HPDE6-E6E7 (cell line): ENCODE data around the gene GULP1.
"Not testable (repeated sequence)": the region's sequence is repeated elsewhere in the genome, so short reads cannot be mapped to it uniquely, and the experiment has no call there.

Experiments
- DNase-seq: peaks from one replicate; pipeline ENCODE4 v3.0.0; 2011; ENCODE audit warnings: missing footprints; ENCODE audit errors: extremely low spot score

Gene GULP1, protein sequence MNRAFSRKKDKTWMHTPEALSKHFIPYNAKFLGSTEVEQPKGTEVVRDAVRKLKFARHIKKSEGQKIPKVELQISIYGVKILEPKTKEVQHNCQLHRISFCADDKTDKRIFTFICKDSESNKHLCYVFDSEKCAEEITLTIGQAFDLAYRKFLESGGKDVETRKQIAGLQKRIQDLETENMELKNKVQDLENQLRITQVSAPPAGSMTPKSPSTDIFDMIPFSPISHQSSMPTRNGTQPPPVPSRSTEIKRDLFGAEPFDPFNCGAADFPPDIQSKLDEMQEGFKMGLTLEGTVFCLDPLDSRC

DNA sequence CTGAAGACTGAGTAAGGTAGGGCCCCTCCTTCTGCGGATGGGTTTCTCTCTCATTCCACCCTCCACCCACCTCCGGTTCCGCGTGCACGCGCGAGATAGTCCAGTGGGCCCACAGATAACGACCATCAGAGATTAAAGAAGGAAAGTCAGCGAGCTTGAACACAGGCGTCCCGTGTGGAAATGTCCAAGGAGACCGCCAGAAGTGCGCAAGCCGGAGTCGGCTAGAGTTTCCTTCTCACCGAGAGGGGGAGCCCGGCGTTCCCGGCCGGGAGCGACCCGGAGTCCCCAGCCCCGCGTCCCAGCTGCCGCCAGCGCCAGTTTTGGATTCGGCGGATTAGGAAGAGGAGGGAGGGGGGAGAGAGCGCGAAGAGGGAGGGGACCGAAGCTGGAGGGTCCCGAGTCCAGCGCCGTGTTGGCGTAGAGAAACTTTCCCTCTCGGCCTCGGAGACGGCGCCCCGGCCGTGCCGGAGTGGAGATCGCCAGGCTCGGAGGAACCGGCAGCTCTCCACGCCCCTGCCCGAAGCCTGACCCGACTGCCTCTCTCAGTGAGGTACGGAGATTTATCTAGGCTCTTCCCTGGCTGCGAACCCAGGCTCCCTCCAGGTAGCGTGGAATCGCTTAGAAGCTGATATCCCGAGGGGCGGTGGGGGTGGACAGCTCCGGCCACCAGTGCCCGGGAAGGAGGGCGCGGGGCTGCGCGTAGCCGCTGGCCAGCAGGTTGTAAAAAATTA lies at the start of gene GULP1:
GULP1 (plus strand) TSS at position 258 of the 731 bp plus-strand sequence. CDS start 185,829 bp downstream, outside the sequence.
- DNase-seq: peak; percentile 63

DNA sequence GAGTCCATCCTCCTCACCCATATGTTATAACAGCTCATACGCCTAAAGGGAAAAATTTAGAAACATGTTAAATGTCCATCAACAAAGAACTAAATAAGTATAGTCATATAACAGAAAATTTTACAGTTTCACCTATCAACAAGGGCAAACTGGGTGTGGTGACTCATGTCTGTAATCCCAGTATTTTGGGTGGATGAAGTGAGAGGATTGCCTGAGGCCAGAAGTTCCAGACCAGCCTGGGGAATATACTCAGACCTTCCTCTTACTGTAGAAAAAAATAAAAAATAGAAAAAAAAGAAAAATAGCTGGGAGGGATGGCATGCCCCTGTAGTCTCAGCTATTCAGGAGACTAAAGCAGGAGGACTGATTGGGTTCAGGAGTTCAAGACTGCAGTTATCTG lies 48.3 kb upstream of the GULP1 start:
- no peak for DNase-seq

DNA sequence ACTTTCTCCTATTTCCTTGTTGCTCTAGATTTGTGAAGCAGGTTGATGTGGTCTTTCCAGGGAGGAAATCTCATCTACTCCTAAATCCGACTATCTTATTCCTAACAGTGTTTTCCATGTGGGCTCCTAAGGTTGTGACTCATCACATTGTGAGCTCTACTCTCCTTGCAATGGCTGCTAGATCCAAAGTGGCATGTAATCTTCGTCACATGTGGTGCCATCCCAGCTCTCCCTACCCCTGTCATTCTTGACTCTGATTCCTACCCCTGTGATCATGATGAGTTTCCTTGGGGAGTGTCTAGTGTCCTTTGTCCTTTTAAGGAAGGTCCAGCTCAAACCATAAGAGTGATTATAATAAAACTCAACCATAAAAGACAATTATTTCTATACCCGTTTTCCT lies 47.3 kb upstream of the GULP1 start:
- no peak for DNase-seq

DNA sequence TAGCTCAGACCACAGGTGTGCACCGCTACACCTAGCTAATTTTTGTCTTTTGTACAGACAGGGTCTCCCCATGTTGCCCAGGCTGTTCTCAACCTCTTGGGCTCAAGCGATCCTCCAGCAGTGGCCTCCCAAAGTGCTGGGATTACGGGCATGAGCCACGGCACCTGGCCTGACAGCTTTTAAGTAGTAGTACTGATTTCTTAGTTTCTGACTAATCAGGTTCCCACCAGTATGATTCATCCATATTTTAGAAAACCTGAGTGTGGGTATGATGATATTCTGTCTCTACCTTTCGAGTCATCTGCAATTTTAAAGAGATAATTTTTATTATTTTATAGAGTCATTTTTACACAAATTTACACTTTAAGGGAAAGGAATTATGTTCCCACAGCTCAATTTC lies 46.4 kb upstream of the GULP1 start:
- DNase-seq: peak; percentile 12

DNA sequence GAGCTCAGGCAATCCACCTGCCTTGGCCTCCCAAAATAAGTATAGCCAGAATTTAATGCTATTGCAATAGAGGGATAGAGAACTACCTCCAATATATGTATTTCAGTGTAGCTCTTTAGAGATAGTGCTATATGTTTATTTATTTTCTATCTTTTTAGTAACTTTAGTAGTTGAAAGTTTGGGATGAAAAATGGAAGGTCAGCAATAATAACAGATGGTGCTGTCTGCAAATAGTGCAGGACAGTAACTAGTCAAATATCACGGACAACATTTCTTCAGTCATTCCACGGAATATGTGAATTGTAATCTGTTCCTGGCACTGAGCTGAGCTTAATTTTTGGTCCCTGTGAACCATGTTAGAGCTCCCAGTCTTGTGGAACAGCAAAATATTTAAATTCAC lies 43.2 kb upstream of the GULP1 start:
- DNase-seq: no peak

DNA sequence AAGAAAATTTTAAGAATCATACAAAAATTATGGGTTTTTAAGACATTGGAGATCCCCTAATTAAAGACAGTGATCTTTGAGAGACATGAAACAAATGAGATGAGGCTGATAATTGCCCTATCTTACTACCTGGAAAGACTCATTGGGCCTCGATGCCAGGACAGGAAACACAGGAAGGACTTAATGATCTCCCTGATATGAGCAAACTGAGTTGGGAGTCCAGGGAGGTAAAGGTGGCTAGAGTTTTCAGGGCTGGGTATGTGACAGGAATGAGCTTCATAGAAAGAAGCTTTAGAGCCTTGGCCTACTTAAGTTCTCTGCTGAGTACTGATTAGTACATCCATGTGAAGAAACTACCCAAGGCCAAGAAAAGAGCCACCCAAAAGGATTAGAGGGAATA lies 40.6 kb upstream of the GULP1 start:
- no peak for DNase-seq

DNA sequence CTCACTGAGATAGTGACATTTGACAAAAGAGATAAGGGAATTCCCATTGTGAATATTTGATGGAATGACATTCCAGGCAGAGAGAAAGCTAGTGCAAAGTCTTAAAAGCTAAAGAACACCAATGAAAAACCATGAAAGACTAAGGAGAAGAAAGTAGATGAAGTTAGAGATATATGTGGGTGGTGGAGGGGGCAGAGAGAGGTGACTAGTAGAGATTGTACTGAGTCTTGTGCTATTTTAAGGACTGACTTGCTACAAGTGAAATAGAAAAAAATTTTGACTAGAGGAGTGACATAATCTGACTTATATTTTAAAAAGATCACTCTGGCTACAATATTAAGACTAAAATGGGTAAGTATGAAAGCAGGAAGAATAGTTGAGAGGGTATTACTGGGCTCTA lies 35.3 kb upstream of the GULP1 start:
- DNase-seq: no peak

DNA sequence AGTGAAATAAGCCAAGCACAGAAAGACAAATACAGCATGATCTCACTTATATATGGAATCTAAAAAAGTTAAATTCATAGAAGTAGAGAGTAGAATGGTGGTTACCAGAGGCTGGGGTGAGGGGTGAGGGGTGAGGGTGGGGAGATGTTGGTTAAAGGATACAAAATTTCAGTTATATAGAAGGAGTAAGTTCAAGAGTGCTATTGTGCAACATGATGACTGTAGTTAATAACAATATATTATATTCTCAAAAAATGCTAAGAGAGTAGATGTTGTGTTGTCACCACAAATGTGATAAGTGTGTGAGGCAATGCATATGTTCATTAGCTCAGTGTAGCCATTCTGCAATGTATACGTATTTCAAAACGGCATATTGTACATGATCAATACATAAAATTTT lies 26.4 kb upstream of the GULP1 start:
- no peak for DNase-seq

DNA sequence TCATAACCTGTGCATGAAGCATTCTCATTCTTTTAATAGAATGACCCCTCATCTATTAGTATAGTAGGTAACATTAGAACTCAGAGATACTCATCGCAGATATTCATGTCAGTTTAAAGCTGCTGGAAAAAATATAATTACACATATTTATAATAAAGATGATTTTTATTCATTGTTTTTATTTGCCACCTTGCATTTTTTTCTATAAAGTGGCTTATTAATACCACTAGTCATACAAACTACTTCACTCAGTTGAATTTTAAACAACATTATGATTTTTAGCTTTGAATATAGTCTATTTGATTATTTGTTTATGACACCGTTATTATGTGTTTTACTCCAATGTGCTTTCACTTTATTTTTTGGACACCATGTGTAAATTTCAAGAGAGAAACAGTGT lies 23.9 kb upstream of the GULP1 start:
- DNase-seq: no peak

DNA sequence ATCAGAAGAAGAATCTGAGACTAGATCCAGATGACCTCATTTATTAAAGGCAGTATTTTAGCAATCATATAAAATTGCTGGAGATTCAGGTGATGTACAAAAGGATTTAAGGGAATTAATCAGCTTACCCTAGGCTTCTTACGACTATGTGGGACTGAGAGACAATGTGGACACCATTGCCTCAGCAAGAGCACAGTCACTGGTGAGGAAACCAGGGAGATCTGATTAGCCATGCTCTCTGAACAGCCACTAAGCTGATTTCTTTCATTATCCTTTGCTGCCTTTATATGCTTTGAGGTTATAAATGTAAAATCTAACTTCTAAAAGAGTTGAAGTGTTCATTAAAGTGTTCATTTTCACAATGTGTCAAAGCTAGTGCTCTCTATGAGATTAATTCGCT lies 22.7 kb upstream of the GULP1 start:
- no peak for DNase-seq

DNA sequence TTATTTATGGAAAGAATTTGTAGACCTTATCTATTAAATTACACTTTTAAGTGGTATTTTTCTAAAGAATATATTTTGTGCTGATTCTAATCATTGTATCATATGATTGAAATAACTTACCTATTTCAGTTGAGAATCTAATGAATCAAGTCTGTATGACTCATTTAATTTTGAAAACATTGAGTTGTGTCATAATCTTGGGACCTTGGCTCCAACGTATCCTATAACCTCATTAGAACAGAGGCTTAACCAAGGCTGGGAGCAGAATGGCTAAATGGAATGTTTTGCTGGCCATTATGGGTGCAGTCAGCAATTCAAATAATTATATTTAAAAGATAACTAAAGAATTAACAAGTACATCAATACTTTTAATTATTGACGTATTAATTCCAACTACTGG lies 19.6 kb upstream of the GULP1 start:
- DNase-seq: no peak

DNA sequence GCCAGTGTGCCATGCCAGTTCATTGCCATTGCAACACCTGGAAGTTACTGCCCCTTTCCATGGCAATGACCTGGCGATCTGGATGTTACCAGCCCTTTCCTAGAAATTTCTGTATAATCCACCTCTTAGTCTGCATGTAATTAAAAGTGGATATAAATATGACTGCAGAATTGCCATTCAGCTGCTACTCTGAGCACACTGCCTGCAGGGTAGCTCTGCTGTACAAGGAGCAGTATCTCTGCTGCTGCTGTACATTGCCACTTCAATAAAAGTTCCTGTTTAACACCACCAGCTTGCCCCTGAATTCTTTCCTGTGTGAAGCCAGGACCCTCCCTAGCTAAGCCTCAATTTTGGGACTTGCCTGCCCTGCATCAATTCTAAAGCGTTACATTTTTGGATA lies 17.4 kb upstream of the GULP1 start:
- DNase-seq: no peak

DNA sequence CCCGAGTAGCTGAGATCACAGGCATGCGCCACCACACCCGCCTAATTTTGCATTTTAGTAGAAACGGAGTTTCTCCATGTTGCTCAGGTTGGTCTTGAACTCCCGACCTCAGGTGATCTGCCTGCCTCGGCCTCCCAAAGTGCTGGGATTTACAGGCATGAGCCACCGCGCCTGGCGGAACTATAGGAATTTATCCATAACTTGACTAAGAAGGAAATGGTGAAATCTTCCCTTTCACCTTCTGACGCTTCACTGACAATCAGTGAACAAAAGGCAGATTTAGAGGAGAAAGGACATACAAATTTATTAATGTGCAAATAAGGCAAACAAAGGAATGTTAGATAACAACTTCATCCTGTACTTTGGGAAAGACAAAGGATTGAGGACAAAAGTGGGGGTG lies 15.4 kb upstream of the GULP1 start:
- no peak for DNase-seq

DNA sequence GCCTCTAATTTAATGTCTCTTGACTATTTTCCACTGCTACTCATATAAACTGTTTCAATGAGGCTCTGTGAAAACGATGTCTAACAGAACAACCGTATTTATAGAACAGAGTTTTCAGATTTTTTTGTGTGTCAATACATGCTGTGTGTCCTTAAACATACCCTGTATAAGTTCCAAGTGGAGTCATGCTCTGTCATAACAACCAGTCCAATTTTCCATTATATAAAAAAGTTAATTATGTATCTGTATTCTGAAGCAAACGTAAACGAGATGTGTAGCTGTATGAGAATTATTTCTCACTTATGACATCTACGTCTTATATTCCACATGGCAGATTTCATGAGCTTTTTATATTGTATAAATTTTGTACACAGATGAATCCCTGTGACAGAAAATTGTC lies 13.9 kb upstream of the GULP1 start:
- no peak for DNase-seq

DNA sequence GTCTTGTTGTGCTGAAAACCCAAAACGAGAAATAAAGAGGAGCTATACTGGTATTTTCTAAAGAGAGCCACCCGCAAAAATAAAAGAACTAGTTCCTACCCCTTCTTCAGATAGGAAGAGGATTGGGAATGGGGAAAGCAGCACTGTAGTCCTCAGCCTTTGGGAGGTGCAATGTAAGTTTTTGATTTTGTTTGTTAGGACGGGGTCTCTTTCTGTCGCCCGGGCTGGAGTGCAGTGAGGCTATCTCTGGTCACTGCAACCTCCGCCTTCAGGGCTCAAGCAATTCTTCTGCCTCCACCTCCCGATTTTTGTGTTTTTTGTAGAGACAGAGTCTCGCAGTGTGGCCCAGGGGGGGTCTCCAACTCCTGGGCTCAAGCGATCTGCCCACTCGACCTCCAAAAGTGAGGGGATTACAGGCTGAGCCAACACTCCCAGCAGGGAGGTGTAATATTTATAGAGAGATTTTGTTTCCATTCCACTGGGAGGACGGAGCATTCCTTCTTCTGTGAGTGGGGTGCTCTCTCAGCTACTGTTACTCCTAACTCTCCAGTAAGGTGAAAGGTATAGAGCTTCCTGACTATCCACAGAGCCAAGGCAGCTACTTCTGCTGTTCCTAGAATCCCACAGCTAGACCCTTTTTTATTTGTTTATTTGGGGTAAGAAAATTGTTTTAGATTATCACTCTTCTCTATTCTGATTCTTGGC lies 13.1 kb upstream of the GULP1 start:
- no peak for DNase-seq

DNA sequence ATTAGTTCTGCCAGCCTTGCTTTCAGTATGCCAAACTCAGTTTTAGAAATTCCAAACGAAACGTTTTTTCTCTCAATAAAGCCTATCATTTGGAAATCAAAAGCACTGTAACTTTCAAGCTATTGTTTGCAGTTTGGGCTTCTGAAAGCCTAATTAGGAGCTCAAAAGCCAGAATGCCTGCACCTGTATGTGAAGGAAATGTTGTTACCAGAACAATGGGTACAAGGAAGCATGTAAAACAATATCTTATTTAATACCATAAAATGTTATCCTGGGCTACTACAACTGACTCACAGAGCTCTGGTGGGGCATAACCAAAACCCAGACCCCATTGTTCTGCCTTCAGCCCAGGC lies 12.6 kb upstream of the GULP1 start:
- no peak for DNase-seq

DNA sequence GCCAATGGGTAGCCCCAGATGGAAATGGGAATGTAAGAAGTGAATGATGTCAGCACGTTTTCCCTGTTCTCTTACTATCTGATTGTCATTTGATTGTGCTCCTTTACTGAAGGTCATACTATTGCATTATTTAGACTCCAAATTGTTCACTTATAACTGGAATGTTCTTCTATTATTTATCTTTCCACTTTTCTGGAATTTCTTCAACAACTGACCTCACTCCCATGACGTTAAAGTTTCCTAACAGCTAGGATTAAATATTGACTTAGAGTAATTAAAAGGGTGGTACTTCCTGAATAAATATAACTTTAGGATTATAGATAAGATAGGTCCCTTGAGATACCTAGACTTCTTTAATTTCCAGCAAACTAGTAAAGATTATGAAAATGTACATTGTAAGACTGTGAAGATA lies 10.9 kb upstream of the GULP1 start:
- DNase-seq: no peak

DNA sequence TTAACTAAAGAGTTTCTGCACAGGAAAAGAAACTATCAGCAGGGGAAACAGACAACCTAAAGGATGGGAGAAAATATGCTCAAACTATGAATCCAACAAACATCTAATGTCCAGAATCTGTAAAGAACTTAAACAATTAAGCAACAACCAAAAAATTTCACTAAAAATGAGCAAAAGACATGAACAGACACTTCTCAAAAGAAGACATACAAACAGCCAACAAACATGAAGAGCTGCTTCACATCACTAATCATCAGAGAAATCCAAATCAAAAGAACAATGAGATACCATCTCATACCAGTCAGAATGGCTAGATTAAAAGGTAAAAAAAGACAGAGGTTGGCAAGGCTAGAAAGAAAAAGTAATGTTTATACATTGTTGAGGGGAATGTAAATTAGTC lies 8.8 kb upstream of the GULP1 start:
- no peak for DNase-seq

DNA sequence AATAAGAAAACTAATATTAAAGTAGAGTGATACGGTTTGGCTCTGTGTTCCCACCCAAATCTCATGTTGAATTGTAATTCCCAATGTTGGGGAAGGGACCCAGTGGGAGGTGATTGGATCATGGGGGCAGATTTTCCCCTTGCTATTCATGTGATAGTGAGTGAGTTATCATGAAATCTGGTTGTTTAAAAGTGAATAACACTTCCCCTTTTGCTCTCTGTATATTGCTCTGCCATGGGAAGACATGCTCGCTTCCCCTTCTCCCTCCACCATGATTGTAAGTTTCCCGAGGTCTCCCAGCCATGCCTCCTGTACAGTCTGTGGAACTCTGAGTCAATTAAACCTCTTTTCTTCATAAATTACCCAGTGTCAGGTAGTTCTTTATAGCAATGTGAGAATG lies 7.4 kb upstream of the GULP1 start:
- DNase-seq: not testable (repeated sequence)

DNA sequence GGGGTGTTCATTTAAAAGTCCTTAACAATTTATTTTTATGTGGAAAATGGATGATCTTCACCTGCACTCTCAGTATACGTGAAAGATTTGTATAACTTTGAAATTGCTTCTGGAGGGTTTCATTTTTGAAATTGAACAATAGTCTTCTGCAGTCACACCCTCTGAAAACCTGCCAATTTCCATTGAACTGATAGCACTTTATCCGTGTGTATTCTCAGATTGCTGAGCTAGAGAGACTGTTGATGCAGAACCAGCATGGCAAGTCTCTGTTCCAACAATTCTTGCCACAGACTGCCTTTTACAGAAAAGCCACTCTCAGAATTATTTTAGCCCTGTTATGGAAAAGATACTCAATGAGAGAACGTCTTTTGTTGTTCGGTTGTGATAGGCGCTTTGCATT lies 6.6 kb upstream of the GULP1 start:
- DNase-seq: no peak

DNA sequence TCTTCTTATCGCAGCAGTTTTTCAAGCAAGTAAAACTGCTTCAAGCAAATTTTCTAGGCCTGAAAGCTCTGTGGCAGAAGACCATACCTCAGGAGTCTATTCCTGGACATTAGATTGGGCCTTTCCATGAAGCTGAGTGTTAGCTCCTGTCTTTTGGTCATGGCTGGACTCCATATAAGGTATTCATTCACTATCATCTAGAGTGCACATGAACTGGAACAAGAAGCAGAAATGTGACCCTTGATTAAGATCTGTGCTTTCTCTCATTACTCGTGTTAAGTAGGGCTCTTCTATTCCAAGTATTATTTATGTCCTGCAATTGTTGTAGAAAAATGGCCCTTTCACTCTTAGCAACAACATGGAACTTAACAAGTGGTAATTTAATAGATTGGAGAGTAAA lies 5.9 kb upstream of the GULP1 start:
- DNase-seq: no peak

DNA sequence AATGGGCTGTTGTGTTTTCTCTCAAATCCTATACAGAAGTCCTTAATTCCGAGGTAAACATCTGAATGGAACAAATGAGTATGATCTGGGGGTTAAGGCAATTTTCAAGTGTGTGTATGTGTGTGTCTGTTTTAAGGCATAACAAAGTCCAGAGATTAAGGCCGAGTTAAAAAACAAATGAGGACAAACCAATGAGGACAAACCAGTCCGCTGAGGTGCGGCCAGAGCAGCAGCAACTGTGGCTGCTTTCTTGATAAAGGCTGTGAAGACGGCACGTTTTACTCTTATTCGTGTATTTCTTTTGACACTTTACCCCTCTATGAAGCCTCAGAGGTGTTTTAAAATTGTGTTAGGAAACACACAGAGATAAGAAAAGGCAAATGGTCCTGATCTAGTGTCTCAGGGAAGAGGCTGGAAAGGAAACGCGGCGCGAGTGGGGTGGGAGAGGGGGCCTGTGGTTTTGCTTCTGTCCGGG lies 495 bp upstream of the GULP1 start:
- no peak for DNase-seq
